K562 (cell line): ENCODE measurements around the gene KIF17. TPM values are rescaled to one million over a fixed set of nuclear protein-coding genes. Genes with fewer than 3 reads are reported as not detected.

Experiments
- ATAC-seq: fragments of 200-7000 bp; cut with Tn5 transposase; 3 replicates; pipeline ENCODE4 v1.9.1; 2020; ENCODE audit warnings: moderate library complexity
- BruUV-seq: library from RNA; stranded (reverse); fragments of 400-500 nt; replicated peaks from 2 replicates; lab custom pipeline; 2021; lab: Mats Ljungman, UMichigan
- CTCF ChIA-PET: fragments of 300-600 bp; formaldehyde crosslinking; extraction: SDS; loops from one replicate; lab custom pipeline; 2021; ENCODE audit warnings: low intra/inter-chr PET ratio; lab: Yijun Ruan, JAX
- POLR2A ChIA-PET: fragments of 300-600, 350-650 bp; sonication (Branson Sonifier 250); formaldehyde crosslinking; extraction: SDS; loops from one replicate; lab custom pipeline; 2021; ENCODE audit warnings: antibody characterized with exemption, inconsistent platforms; lab: Yijun Ruan, JAX
- DNase-seq, 4 experiments: peaks; one replicate each; pipeline versions ENCODE4 v3.0.0 to v3.0.0-alpha.2; 2011 to 2018; ENCODE audit warnings: low spot score in 3 of 4, mixed read lengths in 3 of 4; ENCODE audit errors: extremely low read depth in 1 of 4
- FAIRE-seq: peaks from 2 replicates; lab custom pipeline; 2011; peaks lifted over from hg19 to GRCh38; lab: Jason Lieb, UNC
- H2AFZ ChIP-seq: 2 replicates; pipeline ENCODE4 v1.6.0; 2011; ENCODE audit warnings: low read depth, low read length, control low read depth, inconsistent platforms
- H3K27ac ChIP-seq: fragments of 200-600 bp; 3 replicates; pipeline ENCODE4 v1.8.0; 2011; ENCODE audit warnings: low read depth, mild to moderate bottlenecking, control low read depth, inconsistent platforms, low read length, moderate library complexity, mixed read lengths; ENCODE audit errors: extremely low read depth
- H3K27me3 ChIP-seq, 2 experiments: fragments of 300-600 bp in 1 of 2; 2 replicates in 1 of 2; 3 replicates in 1 of 2; pipeline versions ENCODE4 v1.6.0 to v1.8.0; 2011; ENCODE audit warnings: inconsistent platforms in 2 of 2, low read length in 2 of 2, mild to moderate bottlenecking in 1 of 2, mixed read lengths in 1 of 2, moderate library complexity in 1 of 2; ENCODE audit not compliant: control insufficient read depth in 2 of 2, insufficient read depth in 2 of 2
- H3K36me3 ChIP-seq: fragments of 300-600 bp; 3 replicates; pipeline ENCODE4 v1.8.0; 2011; ENCODE audit warnings: mild to moderate bottlenecking, low read length, inconsistent platforms; ENCODE audit not compliant: control insufficient read depth, insufficient read depth
- H3K4me1 ChIP-seq, 2 experiments: fragments of 200-600 bp in 1 of 2; replicated peaks in 1 of 2; 2 replicates in 1 of 2; 3 replicates in 1 of 2; pipeline versions ENCODE4 v1.5.1 to v1.8.0; 2011; ENCODE audit warnings: inconsistent platforms in 2 of 2, low read length in 2 of 2, mild to moderate bottlenecking in 1 of 2, mixed read lengths in 1 of 2, moderate library complexity in 1 of 2; ENCODE audit not compliant: control insufficient read depth in 2 of 2, insufficient read depth in 2 of 2
- H3K4me2 ChIP-seq: 2 replicates; pipeline ENCODE4 v1.6.1; 2011; ENCODE audit warnings: low read length, control low read depth, inconsistent platforms, mixed read lengths; ENCODE audit not compliant: insufficient read depth
- H3K4me3 ChIP-seq: fragments of 200-600 bp; sonication (generic), shearing (Covaris generic); 2 replicates; pipeline ENCODE4 v1.5.1; 2016; ENCODE audit warnings: control low read depth, inconsistent platforms
- H3K79me2 ChIP-seq: fragments of 200-600 bp; 3 replicates; pipeline ENCODE4 v1.8.0; 2011; ENCODE audit warnings: low read length, inconsistent platforms; ENCODE audit not compliant: control insufficient read depth, insufficient read depth
- H3K9ac ChIP-seq, 2 experiments: 2 replicates each; pipeline versions ENCODE4 v1.6.0 to v1.6.1; 2011; ENCODE audit warnings: low read depth in 2 of 2, low read length in 2 of 2, control low read depth in 1 of 2, inconsistent platforms in 1 of 2, mild to moderate bottlenecking in 1 of 2, mixed read lengths in 1 of 2; ENCODE audit not compliant: insufficient read depth in 1 of 2
- H3K9me1 ChIP-seq: one replicate; pipeline ENCODE4 v1.6.0; 2011; ENCODE audit warnings: inconsistent platforms, mild to moderate bottlenecking, low read length, moderate library complexity; ENCODE audit not compliant: control insufficient read depth, insufficient read depth
- H3K9me3 ChIP-seq: replicated peaks from 2 replicates; pipeline ENCODE4 v1.5.1; 2011; ENCODE audit warnings: low read depth, low read length, inconsistent platforms; ENCODE audit not compliant: control insufficient read depth, insufficient read depth
- H4K20me1 ChIP-seq: replicated peaks from 2 replicates; pipeline ENCODE4 v1.6.1; 2011; ENCODE audit warnings: low read length, inconsistent platforms, mixed read lengths; ENCODE audit not compliant: control insufficient read depth, insufficient read depth
- AFF1 ChIP-seq, 2 experiments: fragments of 450-650 bp; IDR thresholded peaks; 2 replicates each; pipeline ENCODE4 v1.6.1; 2018; ENCODE audit warnings: mild to moderate bottlenecking in 2 of 2, low read depth in 1 of 2; ENCODE audit not compliant: partially characterized antibody in 2 of 2
- ATF3 ChIP-seq, 2 experiments: fragments of 450-650 bp in 1 of 2; sonication (generic) in 1 of 2; formaldehyde crosslinking in 1 of 2; IDR thresholded peaks in 1 of 2; conservative IDR thresholded peaks in 1 of 2; 2 replicates each; pipeline versions ENCODE4 v1.6.1 to v1.8.1; 2016 to 2023; ENCODE audit warnings: mild to moderate bottlenecking in 2 of 2, moderate library complexity in 2 of 2, inconsistent platforms in 1 of 2, missing genetic modification reagents in 1 of 2
- CBX3 ChIP-seq, 2 experiments: IDR thresholded peaks; 1 replicate in 1 of 2; 2 replicates in 1 of 2; pipeline ENCODE4 v1.6.1; 2012; ENCODE audit warnings: inconsistent platforms in 2 of 2, low read length in 2 of 2, borderline replicate concordance in 1 of 2, control low read depth in 1 of 2
- CC2D1A ChIP-seq: fragments of 450-650 bp; IDR thresholded peaks from 2 replicates; pipeline ENCODE4 v1.6.1; 2017; ENCODE audit warnings: mild to moderate bottlenecking
- L3MBTL2 ChIP-seq: fragments of 450-650 bp; IDR thresholded peaks from 2 replicates; pipeline ENCODE4 v1.6.1; 2016; ENCODE audit warnings: mild to moderate bottlenecking, moderate library complexity
- NR2C1 ChIP-seq, 2 experiments: fragments of 450-650 bp; IDR thresholded peaks; 2 replicates each; pipeline ENCODE4 v1.6.1; 2017; ENCODE audit warnings: mild to moderate bottlenecking in 2 of 2, antibody characterized with exemption in 1 of 2, inconsistent platforms in 1 of 2, missing compliant biosample characterization in 1 of 2, missing genetic modification characterization in 1 of 2
- PKNOX1 ChIP-seq: fragments of 450-650 bp; IDR thresholded peaks from 2 replicates; pipeline ENCODE4 v1.6.1; 2016
- TFE3 ChIP-seq: fragments of 450-650 bp; formaldehyde crosslinking; IDR thresholded peaks from 2 replicates; pipeline ENCODE4 v1.4.0; 2020; ENCODE audit warnings: mild to moderate bottlenecking, mixed read lengths
- ZNF263 ChIP-seq: sonication (generic); formaldehyde crosslinking; IDR thresholded peaks from 2 replicates; pipeline ENCODE4 v1.8.0; 2022; ENCODE audit warnings: mild to moderate bottlenecking, missing genetic modification reagents, borderline replicate concordance
- ZNF583 ChIP-seq: fragments of 250-450 bp; sonication (Bioruptor Pico); IDR thresholded peaks from 2 replicates; pipeline ENCODE4 v1.4.0; 2020
- WGBS: fragments of 100-300 bp; shearing (Covaris generic); methylation state at CpG from one replicate; pipeline ENCODE4 v1.1.6; 2016; ENCODE audit warnings: low coverage, mixed read lengths; ENCODE audit not compliant: insufficient coverage; ENCODE audit errors: missing lambda C conversion rate; 5-methylcytosine and 5-hydroxymethylcytosine counted together
- in situ Hi-C: fragments of 300-500 bp; cut with MboI; formaldehyde crosslinking; loops from 4 replicates; pipeline ENCODE4 v1.15.0; 2018; ENCODE audit warnings: inconsistent platforms, mixed read lengths
- intact Hi-C: fragments of 100-400 bp; cut with micrococcal nuclease; formaldehyde crosslinking; loops from 2 replicates; pipeline ENCODE4 v1.14.2; 2022
- polyA plus RNA-seq, 8 experiments: library from polyadenylated mRNA; depleted of rRNA in 4 of 8; stranded (reverse) in 5 of 8; unstranded in 3 of 8; fragments of >200 nt; fragmentation: Nextera tagmentation in 2 of 8; fragmentation: Illumina TruSeq in 1 of 8; extraction: Ambion mirVana in 2 of 8; extraction: Trizol in 1 of 8; gene quantifications; 2 replicates each; pipeline versions ENCODE4 v1.2.1 to v1.2.3, GENCODE V29; 2011 to 2014; ENCODE audit warnings: inconsistent platforms in 1 of 8, missing spikeins in 1 of 8
- total RNA-seq, 7 experiments: library from RNA; depleted of rRNA in 6 of 7; stranded (reverse); fragments of >200 nt in 6 of 7; fragmentation: Illumina TruSeq in 2 of 7; extraction: Trizol in 2 of 7; gene quantifications; 2 replicates each; pipeline versions ENCODE4 v1.2.1 to v1.2.3, GENCODE V29; 2011 to 2021; ENCODE audit warnings: low replicate concordance in 1 of 7

Gene KIF17
- total and polyA plus RNA-seq, 9 of the 15 experiments (the other 6 are each of a cell fraction or from before 2014, with no cell fraction given), result 0.04 to 0.47 (median 0.18) TPM; not detected in 5

GRCh38 chr1:20733360-20733975, 15.7 kb upstream of the KIF17 start:
- no TSS peak for BruUV-seq
- Histone ChIP-seq H4K20me1 (peaks cover 3% of the 10 kb centered on the region; the same call in 1 of the 2 replicates), H3K9ac (peak overlapping the region; percentile 24 to 63; a peak in 2 of 4 replicates), H3K4me1 (peaks cover 12 to 28% of the 10 kb centered on the region in 2 experiments), H3K36me3 (peaks cover 18% of the 10 kb centered on the region; the same call in 2 of the 3 replicates), H3K4me2 (peak overlapping the region; percentile 68), H3K4me3 (no peak overlapping the region), H3K79me2 (no peaks in the 10 kb centered on the region), H3K27me3 (peaks cover 0 to 24% of the 10 kb centered on the region in 2 experiments; a peak in 3 of 5 replicates), H2AFZ (peak overlapping the region; percentile 80), H3K27ac (peak overlapping the region; percentile 49; the same call in 2 of the 3 replicates), H3K9me1 (peaks cover 8% of the 10 kb centered on the region), H3K9me3 (no peaks in the 10 kb centered on the region)
- ATAC-seq (peak; percentile 52), DNase-seq (no peak), FAIRE-seq (no peak)
- 17% methylated on average over 7 of the region's 7 CpGs for WGBS
- ChIA-PET POLR2A (interaction anchor here (0.6 to 1.6 kb wide), 7 partner anchors 9 to 230 kb away, joined by 3 to 5 read pairs (median 3); partner anchors contain the start of gene DDOST), CTCF (interaction anchor here (0.5 to 2.0 kb wide), 2 partner anchors 16 to 37 kb away, joined by 3 to 5 read pairs; partner anchors contain the start of gene KIF17)
- in situ Hi-C loops (no loop called here), intact Hi-C loops (loop anchor here (2.0 kb wide), 1 partner anchor 37 kb away; no protein-coding TSS in a partner anchor)
- TF ChIP-seq ATF3 (IDR thresholded peaks at IDR 0.05), result 0 out of 2 replicates have a peak, but pooled peaks have one; percentile 4
- TF ChIP-seq ATF3 (CRISPR knock-in tag; conservative IDR thresholded peaks at IDR 0.05), result no peak; the same call in none of the 2 replicates
- TF ChIP-seq CBX3 (IDR thresholded peaks at IDR 0.05; ENCODE audit: borderline replicate concordance in 1 of 2, low read length in 2 of 2), result 0 out of 3 replicates have a peak, but pooled peaks of 1 of the 2 experiments have one; percentile 8
- TF ChIP-seq ZNF263 (CRISPR knock-in tag), result no peak
- TF ChIP-seq PKNOX1, result peak; percentile 69; the same call in 1 of the 2 replicates
- no peak for TF ChIP-seq NR2C1 (IDR thresholded peaks at IDR 0.05)
- no peak for TF ChIP-seq NR2C1 (tag; IDR thresholded peaks at IDR 0.05)
- TF ChIP-seq CC2D1A, result no peak
- TF ChIP-seq AFF1 (IDR thresholded peaks at IDR 0.05; ENCODE audit: low read depth in 1 of 2, partially characterized antibody in 2 of 2), result peak in 1 of 2 experiments; percentile 27
- TF ChIP-seq L3MBTL2, result peak; percentile 34; the same call in 1 of the 2 replicates
- TF ChIP-seq ZNF583, result 0 out of 2 replicates have a peak, but pooled peaks have one; percentile 5
- TF ChIP-seq TFE3 (CRISPR knock-in tag), result 0 out of 2 replicates have a peak, but pooled peaks have one; percentile 0
